ENCODE data around the gene FAM9C. TPM values are rescaled to one million over a fixed set of nuclear protein-coding genes. Genes with fewer than 3 reads are reported as not detected.

Gene FAM9C
- polyA plus RNA-seq, 1 donor (not counting 4 experiments of a cell fraction or from before 2014, with no cell fraction given): not detected

DNA sequence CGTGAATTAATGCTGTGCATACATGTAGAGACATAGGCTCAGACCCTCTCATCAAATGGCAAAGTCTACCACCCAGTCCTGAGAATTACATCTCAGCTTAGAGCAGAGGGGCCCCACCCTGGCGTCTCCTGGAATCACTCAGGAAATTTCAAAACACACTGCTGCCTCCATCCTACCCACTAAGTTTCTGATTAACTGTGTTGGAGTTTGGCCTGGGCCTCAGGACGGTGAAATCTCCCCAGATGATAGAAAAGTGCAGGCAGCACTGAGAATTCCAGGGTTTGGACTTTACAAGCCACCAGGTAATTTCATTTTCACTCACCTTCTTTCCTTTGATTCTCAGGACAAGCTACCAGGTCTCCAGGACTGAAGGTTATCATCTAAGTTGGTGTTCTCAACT, 3.3 kb upstream of the FAM9C start:
- H2AFZ ChIP-seq (ENCODE audit: control insufficient read depth, low read length): no peak overlapping the region
- H3K79me2 ChIP-seq (ENCODE audit: control insufficient read depth, insufficient read depth, low read length): no peaks in the 10 kb centered on the region
- no peak overlapping the region for H3K4me3 ChIP-seq (ENCODE audit: control insufficient read depth in 2 of 3, extremely low read depth in 1 of 3, insufficient read depth in 2 of 3, low read depth in 1 of 3, low read length in 3 of 3)
- H3K27ac ChIP-seq (ENCODE audit: control insufficient read depth, insufficient read depth, low read length): no peak overlapping the region
- H3K4me2 ChIP-seq (ENCODE audit: control insufficient read depth, extremely low read depth, insufficient read depth, low read depth, low read length): no peak overlapping the region
- FAIRE-seq (no peak), DNase-seq (ENCODE audit: low read depth, low spot score) (no peak)
- no peaks in the 10 kb centered on the region for H4K20me1 ChIP-seq (ENCODE audit: control insufficient read depth, extremely low read depth, insufficient read depth, low read length)
- H3K9ac ChIP-seq (ENCODE audit: control insufficient read depth, extremely low read depth, insufficient read depth, low read length): no peak overlapping the region
- H3K36me3 ChIP-seq (ENCODE audit: control insufficient read depth in 2 of 2, extremely low read depth in 1 of 2, insufficient read depth in 2 of 2, low read length in 2 of 2): no peaks in the 10 kb centered on the region
- dilution Hi-C loops (cut with MboI; ENCODE audit: extremely low pct_ligation_motif_present, low sequenced_read_pairs): no loop called here
- no peaks in the 10 kb centered on the region for H3K4me1 ChIP-seq (ENCODE audit: control insufficient read depth, extremely low read depth, insufficient read depth, low read length)
- no peaks in the 10 kb centered on the region for H3K9me3 ChIP-seq (ENCODE audit: control insufficient read depth, low read depth, low read length)
- no peaks in the 10 kb centered on the region for H3K9me1 ChIP-seq (ENCODE audit: control insufficient read depth, extremely low read depth, insufficient read depth, low read length)
- TF ChIP-seq CTCF (optimal IDR thresholded peaks at IDR 0.05 in 1 of 3, IDR thresholded peaks at IDR 0.05 in 1 of 3, conservative IDR thresholded peaks at IDR 0.05 in 1 of 3; ENCODE audit: extremely low read depth in 1 of 3, insufficient read depth in 2 of 3, low read length in 3 of 3): no peak
- TF ChIP-seq EZH2 (IDR thresholded peaks at IDR 0.05; ENCODE audit: low read length): no peak
- no peaks in the 10 kb centered on the region for H3K27me3 ChIP-seq (ENCODE audit: control insufficient read depth, extremely low read depth, insufficient read depth, low read length)

DNA sequence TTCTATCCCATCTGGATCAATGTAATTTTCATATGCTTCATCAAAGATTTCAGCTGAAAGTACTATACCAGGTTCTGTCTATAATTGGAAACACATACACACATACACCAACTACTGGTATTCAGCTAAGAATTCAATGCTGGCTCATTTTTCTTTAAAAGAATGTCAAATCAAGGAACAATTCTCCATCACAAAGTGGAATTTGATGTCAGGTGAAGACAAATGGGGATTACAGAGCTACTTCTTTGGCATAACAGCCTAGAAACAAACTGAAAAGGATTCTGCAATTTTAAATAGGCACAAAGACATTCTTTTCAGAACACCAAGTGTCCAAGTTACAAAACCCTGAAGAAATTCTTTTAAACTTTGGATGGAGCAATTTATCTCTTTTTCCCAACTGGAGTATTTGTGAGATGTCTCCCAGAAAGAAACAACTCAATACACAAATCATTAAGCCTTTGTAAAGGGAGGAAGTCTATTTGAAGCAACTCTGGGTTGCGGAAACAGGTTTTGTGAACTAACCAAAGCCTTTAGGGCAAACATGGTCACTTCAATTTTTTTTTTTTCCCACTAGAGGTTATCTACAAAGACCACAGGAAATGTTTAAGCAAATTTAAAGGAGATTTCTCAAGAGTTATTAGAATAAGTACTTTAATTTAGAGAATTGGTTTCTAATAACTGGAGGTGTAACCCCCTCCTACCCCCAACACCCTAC, 1.9 kb upstream of the FAM9C start:
- Histone ChIP-seq H3K9ac (ENCODE audit: control insufficient read depth, extremely low read depth, insufficient read depth, low read length) (no peak overlapping the region), H3K36me3 (ENCODE audit: control insufficient read depth in 2 of 2, extremely low read depth in 1 of 2, insufficient read depth in 2 of 2, low read length in 2 of 2) (no peaks in the 10 kb centered on the region), H3K4me3 (ENCODE audit: control insufficient read depth in 2 of 3, extremely low read depth in 1 of 3, insufficient read depth in 2 of 3, low read depth in 1 of 3, low read length in 3 of 3) (no peak overlapping the region), H3K27me3 (ENCODE audit: control insufficient read depth, extremely low read depth, insufficient read depth, low read length) (no peaks in the 10 kb centered on the region), H2AFZ (ENCODE audit: control insufficient read depth, low read length) (no peak overlapping the region), H3K9me1 (ENCODE audit: control insufficient read depth, extremely low read depth, insufficient read depth, low read length) (no peaks in the 10 kb centered on the region), H3K4me2 (ENCODE audit: control insufficient read depth, extremely low read depth, insufficient read depth, low read depth, low read length) (no peak overlapping the region), H4K20me1 (ENCODE audit: control insufficient read depth, extremely low read depth, insufficient read depth, low read length) (no peaks in the 10 kb centered on the region), H3K9me3 (ENCODE audit: control insufficient read depth, low read depth, low read length) (no peaks in the 10 kb centered on the region), H3K4me1 (ENCODE audit: control insufficient read depth, extremely low read depth, insufficient read depth, low read length) (no peaks in the 10 kb centered on the region), H3K27ac (ENCODE audit: control insufficient read depth, insufficient read depth, low read length) (no peak overlapping the region), H3K79me2 (ENCODE audit: control insufficient read depth, insufficient read depth, low read length) (no peaks in the 10 kb centered on the region)
- TF ChIP-seq CTCF (optimal IDR thresholded peaks at IDR 0.05 in 1 of 3, IDR thresholded peaks at IDR 0.05 in 1 of 3, conservative IDR thresholded peaks at IDR 0.05 in 1 of 3; ENCODE audit: extremely low read depth in 1 of 3, insufficient read depth in 2 of 3, low read length in 3 of 3) (no peak), EZH2 (IDR thresholded peaks at IDR 0.05; ENCODE audit: low read length) (no peak)
- FAIRE-seq (no peak), DNase-seq (ENCODE audit: low read depth, low spot score) (no peak)
- dilution Hi-C loops (cut with MboI; ENCODE audit: extremely low pct_ligation_motif_present, low sequenced_read_pairs): no loop called here
